ENCODE results near the gene ZNF785. TPM values are rescaled to one million over a fixed set of nuclear protein-coding genes. Genes with fewer than 3 reads are reported as not detected.

Gene ZNF785
- total and polyA plus RNA-seq, 2 of the 13 experiments (the other 11 are each of a cell fraction or from before 2014, with no cell fraction given): 0.01 TPM; not detected in 1

DNA sequence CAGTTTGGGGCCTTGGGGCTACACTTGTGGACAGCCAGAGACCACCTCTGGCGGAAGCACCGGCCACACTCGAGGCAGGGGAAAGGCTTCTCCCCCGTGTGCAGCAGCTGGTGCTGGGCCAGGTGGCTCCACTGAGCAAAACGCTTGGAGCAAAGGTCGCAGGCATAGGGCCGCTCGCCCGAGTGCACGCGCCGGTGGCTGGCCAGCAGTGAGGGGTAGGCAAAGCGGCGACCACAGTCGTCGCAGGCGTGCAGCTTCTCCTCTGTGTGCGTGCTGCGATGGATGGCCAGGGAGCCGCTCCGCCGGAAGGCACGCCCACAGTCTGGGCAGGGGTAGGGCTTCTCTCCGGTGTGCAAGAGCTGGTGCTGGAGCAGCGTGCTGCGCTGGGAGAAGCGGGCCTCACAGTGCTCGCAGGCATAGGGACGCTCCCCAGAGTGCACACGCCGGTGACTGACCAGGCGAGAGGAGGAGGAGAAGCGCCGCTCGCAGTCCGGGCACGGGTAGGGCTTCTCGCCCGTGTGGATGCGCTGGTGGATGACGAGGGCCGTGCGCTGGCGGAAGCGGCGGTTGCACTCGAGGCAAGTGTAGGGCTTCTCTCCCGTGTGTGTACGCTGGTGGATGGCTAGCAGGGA lies 18.9 kb upstream of the ZNF785 start (continued):
- no peak for TF ChIP-seq ZNF318 (CRISPR knock-in tag; IDR thresholded peaks at IDR 0.05)
- peak; percentile 46; the same call in 1 of the 2 replicates for TF ChIP-seq ZNF687 (CRISPR knock-in tag; IDR thresholded peaks at IDR 0.05)
- TF ChIP-seq RXRB (CRISPR knock-in tag; IDR thresholded peaks at IDR 0.05; ENCODE audit: borderline replicate concordance): no peak
- TF ChIP-seq, protein P1, sequence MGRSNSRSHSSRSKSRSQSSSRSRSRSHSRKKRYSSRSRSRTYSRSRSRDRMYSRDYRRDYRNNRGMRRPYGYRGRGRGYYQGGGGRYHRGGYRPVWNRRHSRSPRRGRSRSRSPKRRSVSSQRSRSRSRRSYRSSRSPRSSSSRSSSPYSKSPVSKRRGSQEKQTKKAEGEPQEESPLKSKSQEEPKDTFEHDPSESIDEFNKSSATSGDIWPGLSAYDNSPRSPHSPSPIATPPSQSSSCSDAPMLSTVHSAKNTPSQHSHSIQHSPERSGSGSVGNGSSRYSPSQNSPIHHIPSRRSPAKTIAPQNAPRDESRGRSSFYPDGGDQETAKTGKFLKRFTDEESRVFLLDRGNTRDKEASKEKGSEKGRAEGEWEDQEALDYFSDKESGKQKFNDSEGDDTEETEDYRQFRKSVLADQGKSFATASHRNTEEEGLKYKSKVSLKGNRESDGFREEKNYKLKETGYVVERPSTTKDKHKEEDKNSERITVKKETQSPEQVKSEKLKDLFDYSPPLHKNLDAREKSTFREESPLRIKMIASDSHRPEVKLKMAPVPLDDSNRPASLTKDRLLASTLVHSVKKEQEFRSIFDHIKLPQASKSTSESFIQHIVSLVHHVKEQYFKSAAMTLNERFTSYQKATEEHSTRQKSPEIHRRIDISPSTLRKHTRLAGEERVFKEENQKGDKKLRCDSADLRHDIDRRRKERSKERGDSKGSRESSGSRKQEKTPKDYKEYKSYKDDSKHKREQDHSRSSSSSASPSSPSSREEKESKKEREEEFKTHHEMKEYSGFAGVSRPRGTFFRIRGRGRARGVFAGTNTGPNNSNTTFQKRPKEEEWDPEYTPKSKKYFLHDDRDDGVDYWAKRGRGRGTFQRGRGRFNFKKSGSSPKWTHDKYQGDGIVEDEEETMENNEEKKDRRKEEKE (IDR thresholded peaks at IDR 0.05): no peak
- TF ChIP-seq YEATS2 (CRISPR knock-in tag; IDR thresholded peaks at IDR 0.05; ENCODE audit: borderline replicate concordance): no peak
- TF ChIP-seq MAF1 (CRISPR knock-in tag; IDR thresholded peaks at IDR 0.05; ENCODE audit: borderline replicate concordance): no peak
- TF ChIP-seq NFATC3 (CRISPR knock-in tag; IDR thresholded peaks at IDR 0.05): no peak
- TF ChIP-seq ZNF557 (CRISPR knock-in tag; IDR thresholded peaks at IDR 0.05): no peak
- TF ChIP-seq XBP1 (CRISPR knock-in tag; IDR thresholded peaks at IDR 0.05): no peak
- TF ChIP-seq ATF6 (CRISPR knock-in tag; conservative IDR thresholded peaks at IDR 0.05): no peak
- no peak for TF ChIP-seq REPIN1 (CRISPR knock-in tag; IDR thresholded peaks at IDR 0.05; ENCODE audit: borderline replicate concordance, low read depth)
